Prostate gland (tissue), 2 donors: Measurements from ENCODE around the gene BPIFA2.
"Not testable (repeated sequence)": the region's sequence is repeated elsewhere in the genome, so short reads cannot be mapped to it uniquely, and the experiment has no call there.

Source experiments
- POLR2A ChIP-seq: fragments of 450-650 bp; IDR thresholded peaks from one replicate; pipeline ENCODE4 v1.6.1; 2016; ENCODE audit warnings: antibody characterized with exemption, mild to moderate bottlenecking
- POLR2AphosphoS5 ChIP-seq: sonication (generic); formaldehyde crosslinking; IDR thresholded peaks from one replicate; pipeline ENCODE4 v1.6.1; 2017; ENCODE audit warnings: antibody characterized with exemption
- TF ChIP-seq, protein P1 (sequence below), 4 experiments: fragments of 200-600 bp in 2 of 4; fragments of 450-650 bp in 2 of 4; sonication (generic) in 2 of 4; IDR thresholded peaks; 1 replicate in 3 of 4; 2 replicates in 1 of 4; pipeline ENCODE4 v1.5.1; 2016 to 2019; ENCODE audit warnings: antibody characterized with exemption in 4 of 4, mild to moderate bottlenecking in 2 of 4, moderate library complexity in 2 of 4

DNA sequence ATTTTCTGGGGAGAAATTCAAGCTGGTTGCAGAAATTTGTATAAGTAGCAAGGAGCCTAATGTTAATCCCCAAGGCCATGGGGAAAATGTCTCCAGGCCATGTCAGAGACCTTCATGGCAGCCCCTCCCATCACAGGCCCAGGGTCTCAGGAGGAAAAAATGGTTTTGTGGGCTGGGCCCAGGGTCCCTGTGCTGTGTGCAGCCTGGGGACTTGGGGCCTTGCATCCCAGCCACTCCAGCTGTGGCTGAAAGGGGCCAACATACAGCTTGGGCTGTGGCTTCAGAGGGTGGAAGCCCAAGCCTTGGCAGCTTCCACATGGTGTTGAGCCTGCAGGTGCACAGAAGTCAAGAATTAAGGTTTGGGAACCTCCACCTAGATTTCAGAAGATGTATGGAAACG is 45.7 kb upstream of the BPIFA2 start:
- TF ChIP-seq, protein P1, sequence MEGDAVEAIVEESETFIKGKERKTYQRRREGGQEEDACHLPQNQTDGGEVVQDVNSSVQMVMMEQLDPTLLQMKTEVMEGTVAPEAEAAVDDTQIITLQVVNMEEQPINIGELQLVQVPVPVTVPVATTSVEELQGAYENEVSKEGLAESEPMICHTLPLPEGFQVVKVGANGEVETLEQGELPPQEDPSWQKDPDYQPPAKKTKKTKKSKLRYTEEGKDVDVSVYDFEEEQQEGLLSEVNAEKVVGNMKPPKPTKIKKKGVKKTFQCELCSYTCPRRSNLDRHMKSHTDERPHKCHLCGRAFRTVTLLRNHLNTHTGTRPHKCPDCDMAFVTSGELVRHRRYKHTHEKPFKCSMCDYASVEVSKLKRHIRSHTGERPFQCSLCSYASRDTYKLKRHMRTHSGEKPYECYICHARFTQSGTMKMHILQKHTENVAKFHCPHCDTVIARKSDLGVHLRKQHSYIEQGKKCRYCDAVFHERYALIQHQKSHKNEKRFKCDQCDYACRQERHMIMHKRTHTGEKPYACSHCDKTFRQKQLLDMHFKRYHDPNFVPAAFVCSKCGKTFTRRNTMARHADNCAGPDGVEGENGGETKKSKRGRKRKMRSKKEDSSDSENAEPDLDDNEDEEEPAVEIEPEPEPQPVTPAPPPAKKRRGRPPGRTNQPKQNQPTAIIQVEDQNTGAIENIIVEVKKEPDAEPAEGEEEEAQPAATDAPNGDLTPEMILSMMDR (IDR thresholded peaks at IDR 0.05) = not testable (repeated sequence)
- not testable (repeated sequence) for TF ChIP-seq POLR2A, POLR2AphosphoS5
